K562 (cell line): ENCODE results near the gene CRKL. TPM values are rescaled to one million over a fixed set of nuclear protein-coding genes. Genes with fewer than 3 reads are reported as not detected.

Experiments
- CHD2 ChIP-seq: IDR thresholded peaks from 2 replicates; pipeline ENCODE4 v1.6.1; 2011; ENCODE audit warnings: low read depth, low read length
- ELF4 ChIP-seq: fragments of 450-650 bp; formaldehyde crosslinking; IDR thresholded peaks from 2 replicates; pipeline ENCODE4 v1.4.0; 2022; ENCODE audit warnings: missing genetic modification characterization
- GABPB2 ChIP-seq: fragments of 250-450 bp; sonication (Bioruptor Pico); conservative IDR thresholded peaks from 2 replicates; pipeline ENCODE4 v1.5.1; 2021; ENCODE audit warnings: mild to moderate bottlenecking
- HIVEP1 ChIP-seq: fragments of 250-450 bp; sonication (Bioruptor Pico); IDR thresholded peaks from 2 replicates; pipeline ENCODE4 v1.4.0; 2020; ENCODE audit warnings: mild to moderate bottlenecking
- KDM2B ChIP-seq: fragments of 250-450 bp; sonication (Bioruptor Pico); IDR thresholded peaks from 2 replicates; pipeline ENCODE4 v1.8.0; 2021; ENCODE audit warnings: mild to moderate bottlenecking, moderate library complexity
- MYC ChIP-seq, 2 experiments: fragments of 250-450 bp in 1 of 2; sonication (Bioruptor Pico) in 1 of 2; IDR thresholded peaks; 2 replicates each; pipeline versions ENCODE4 v1.5.1 to v1.6.1; 2012 to 2021; ENCODE audit warnings: low read depth in 2 of 2, borderline replicate concordance in 1 of 2, improper control_type of control experiment in 1 of 2, low read length in 1 of 2, mild to moderate bottlenecking in 1 of 2, moderate library complexity in 1 of 2
- POLR2AphosphoS2 ChIP-seq: IDR thresholded peaks from 2 replicates; pipeline ENCODE4 v1.6.1; 2012; ENCODE audit warnings: low read length, improper control_type of control experiment
- RCOR1 ChIP-seq, 2 experiments: IDR thresholded peaks; 2 replicates each; pipeline ENCODE4 v1.6.1; 2012; ENCODE audit warnings: low read depth in 2 of 2, low read length in 2 of 2, borderline replicate concordance in 1 of 2, improper control_type of control experiment in 1 of 2
- RFX7 ChIP-seq: fragments of 250-450 bp; sonication (Bioruptor Pico); IDR thresholded peaks from 2 replicates; pipeline ENCODE4 v1.5.1; 2021; ENCODE audit warnings: mild to moderate bottlenecking
- SRSF7 ChIP-seq: fragments of 200-400 bp; formaldehyde crosslinking; optimal IDR thresholded peaks from 2 replicates; pipeline ENCODE3; 2017; ENCODE audit warnings: mild to moderate bottlenecking, low read depth, low read length
- TFAM ChIP-seq: fragments of 250-450 bp; sonication (Bioruptor Pico); conservative IDR thresholded peaks from 2 replicates; pipeline ENCODE4 v1.5.0; 2021; ENCODE audit warnings: mild to moderate bottlenecking, moderate library complexity
- THAP12 ChIP-seq: fragments of 250-450 bp; sonication (Bioruptor Pico); IDR thresholded peaks from 2 replicates; pipeline ENCODE4 v1.9.0; 2021; ENCODE audit warnings: mild to moderate bottlenecking, inconsistent platforms
- WHSC1 ChIP-seq: IDR thresholded peaks from one replicate; pipeline ENCODE4 v1.6.1; 2012; ENCODE audit warnings: low read length, control low read depth, inconsistent platforms
- YY1 ChIP-seq, 3 experiments: IDR thresholded peaks; 2 replicates each; pipeline ENCODE4 v1.6.1; 2011; ENCODE audit warnings: low read length in 2 of 3, mild to moderate bottlenecking in 2 of 3, moderate library complexity in 2 of 3, borderline replicate concordance in 1 of 3, control low read depth in 1 of 3, low read depth in 1 of 3; ENCODE audit not compliant: insufficient read depth in 3 of 3, insufficient replicate concordance in 2 of 3, control insufficient read depth in 1 of 3, insufficient read length in 1 of 3; ENCODE audit errors: extremely low read depth in 1 of 3
- ZBTB9 ChIP-seq: fragments of 450-650 bp; formaldehyde crosslinking; IDR thresholded peaks from 2 replicates; pipeline ENCODE4 v1.4.0; 2020; ENCODE audit warnings: mild to moderate bottlenecking, moderate library complexity
- ZNF384 ChIP-seq: IDR thresholded peaks from 2 replicates; pipeline ENCODE4 v1.6.1; 2012; ENCODE audit warnings: low read depth, low read length, improper control_type of control experiment
- ZNF561 ChIP-seq: fragments of 450-650 bp; formaldehyde crosslinking; conservative IDR thresholded peaks from 2 replicates; pipeline ENCODE4 v1.4.0; 2020; ENCODE audit warnings: mild to moderate bottlenecking, moderate library complexity
- ZNF586 ChIP-seq: fragments of 450-650 bp; formaldehyde crosslinking; conservative IDR thresholded peaks from 2 replicates; pipeline ENCODE4 v1.4.0; 2020; ENCODE audit warnings: mild to moderate bottlenecking, moderate library complexity
- ZNF79 ChIP-seq: fragments of 250-450 bp; sonication (Bioruptor Pico); IDR thresholded peaks from 2 replicates; pipeline ENCODE4 v1.4.0; 2020; ENCODE audit warnings: low read depth, mild to moderate bottlenecking, moderate library complexity
- polyA plus RNA-seq, 8 experiments: library from polyadenylated mRNA; depleted of rRNA in 4 of 8; stranded (reverse) in 5 of 8; unstranded in 3 of 8; fragments of >200 nt; fragmentation: Nextera tagmentation in 2 of 8; fragmentation: Illumina TruSeq in 1 of 8; extraction: Ambion mirVana in 2 of 8; extraction: Trizol in 1 of 8; gene quantifications; 2 replicates each; pipeline versions ENCODE4 v1.2.1 to v1.2.3, GENCODE V29; 2011 to 2014; ENCODE audit warnings: inconsistent platforms in 1 of 8, missing spikeins in 1 of 8
- total RNA-seq, 7 experiments: library from RNA; depleted of rRNA in 6 of 7; stranded (reverse); fragments of >200 nt in 6 of 7; fragmentation: Illumina TruSeq in 2 of 7; extraction: Trizol in 2 of 7; gene quantifications; 2 replicates each; pipeline versions ENCODE4 v1.2.1 to v1.2.3, GENCODE V29; 2011 to 2021; ENCODE audit warnings: low replicate concordance in 1 of 7
- TF ChIP-seq, protein P1 (sequence below): fragments of 250-450 bp; sonication (Bioruptor Pico); IDR thresholded peaks from 2 replicates; pipeline ENCODE4 v1.4.0; 2020; ENCODE audit warnings: borderline replicate concordance

Gene CRKL
- total and polyA plus RNA-seq, 9 of the 15 experiments (the other 6 are each of a cell fraction or from before 2014, with no cell fraction given), result 100 to 263 (median 124) TPM

- peak; percentile 40; the same call in 1 of the 2 replicates for TF ChIP-seq ZBTB9
- TF ChIP-seq HIVEP1, result 0 out of 2 replicates have a peak, but pooled peaks have one; percentile 12
- TF ChIP-seq RCOR1 (IDR thresholded peaks at IDR 0.05; ENCODE audit: borderline replicate concordance in 1 of 2, low read depth in 2 of 2, low read length in 2 of 2), result peak; percentile 38 to 82; a peak in 3 of 4 replicates
- no peak for TF ChIP-seq SRSF7
- TF ChIP-seq, protein P1, sequence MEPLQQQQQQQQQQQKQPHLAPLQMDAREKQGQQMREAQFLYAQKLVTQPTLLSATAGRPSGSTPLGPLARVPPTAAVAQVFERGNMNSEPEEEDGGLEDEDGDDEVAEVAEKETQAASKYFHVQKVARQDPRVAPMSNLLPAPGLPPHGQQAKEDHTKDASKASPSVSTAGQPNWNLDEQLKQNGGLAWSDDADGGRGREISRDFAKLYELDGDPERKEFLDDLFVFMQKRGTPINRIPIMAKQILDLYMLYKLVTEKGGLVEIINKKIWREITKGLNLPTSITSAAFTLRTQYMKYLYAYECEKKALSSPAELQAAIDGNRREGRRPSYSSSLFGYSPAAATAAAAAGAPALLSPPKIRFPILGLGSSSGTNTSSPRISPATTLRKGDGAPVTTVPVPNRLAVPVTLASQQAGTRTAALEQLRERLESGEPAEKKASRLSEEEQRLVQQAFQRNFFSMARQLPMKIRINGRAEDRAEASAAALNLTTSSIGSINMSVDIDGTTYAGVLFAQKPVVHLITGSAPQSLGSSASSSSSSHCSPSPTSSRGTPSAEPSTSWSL, result no peak; the same call in none of the 2 replicates
- TF ChIP-seq ZNF384, result peak; percentile 18; the same call in 1 of the 2 replicates
- 0 out of 2 replicates have a peak, but pooled peaks have one; percentile 72 for TF ChIP-seq ZNF586
- peak; percentile 42; the same call in 1 of the 2 replicates for TF ChIP-seq KDM2B (CRISPR knock-in tag)
- peak; percentile 33 for TF ChIP-seq WHSC1
- peak; percentile 81 for TF ChIP-seq THAP12 (CRISPR knock-in tag)
- TF ChIP-seq POLR2AphosphoS2, result peak; percentile 29
- TF ChIP-seq ELF4 (CRISPR knock-in tag), result 0 out of 2 replicates have a peak, but pooled peaks have one; percentile 44
- TF ChIP-seq TFAM (CRISPR knock-in tag), result no peak
- peak; percentile 80 for TF ChIP-seq RFX7 (CRISPR knock-in tag)
- peak; percentile 74; the same call in 1 of the 2 replicates for TF ChIP-seq ZNF561 (CRISPR knock-in tag)
- TF ChIP-seq YY1 (IDR thresholded peaks at IDR 0.05; ENCODE audit: borderline replicate concordance in 1 of 3, control insufficient read depth in 1 of 3, extremely low read depth in 1 of 3, insufficient read depth in 3 of 3, insufficient read length in 1 of 3, insufficient replicate concordance in 2 of 3, low read depth in 1 of 3, low read length in 2 of 3), result peak in 1 of 3 experiments; percentile 15
- peak; percentile 26; the same call in 1 of the 2 replicates for TF ChIP-seq CHD2
- TF ChIP-seq MYC (IDR thresholded peaks at IDR 0.05; ENCODE audit: low read depth, low read length), result peak; percentile 30
- no peak for TF ChIP-seq MYC (CRISPR knock-in tag; IDR thresholded peaks at IDR 0.05; ENCODE audit: borderline replicate concordance, low read depth)
- TF ChIP-seq ZNF79, result no peak
- peak; percentile 30; the same call in 1 of the 2 replicates for TF ChIP-seq GABPB2 (CRISPR knock-in tag)
Measured at GRCh38 chr22:21000207-21000986, 83.2 kb downstream of the CRKL start (continued).
